ENCODE results near the gene ALG12. TPM values are rescaled to one million over a fixed set of nuclear protein-coding genes. Genes with fewer than 3 reads are reported as not detected.

ALG12 gene
- total RNA-seq, 1 donor from 2014 or later, result 20.6 TPM

GRCh38 chr22:49858827-49859226 is 59.4 kb downstream of the ALG12 start:
- H3K9me3 Mint-ChIP-seq (ENCODE audit: low read depth), result no peaks in the 10 kb centered on the region
- TF ChIP-seq, protein P1, sequence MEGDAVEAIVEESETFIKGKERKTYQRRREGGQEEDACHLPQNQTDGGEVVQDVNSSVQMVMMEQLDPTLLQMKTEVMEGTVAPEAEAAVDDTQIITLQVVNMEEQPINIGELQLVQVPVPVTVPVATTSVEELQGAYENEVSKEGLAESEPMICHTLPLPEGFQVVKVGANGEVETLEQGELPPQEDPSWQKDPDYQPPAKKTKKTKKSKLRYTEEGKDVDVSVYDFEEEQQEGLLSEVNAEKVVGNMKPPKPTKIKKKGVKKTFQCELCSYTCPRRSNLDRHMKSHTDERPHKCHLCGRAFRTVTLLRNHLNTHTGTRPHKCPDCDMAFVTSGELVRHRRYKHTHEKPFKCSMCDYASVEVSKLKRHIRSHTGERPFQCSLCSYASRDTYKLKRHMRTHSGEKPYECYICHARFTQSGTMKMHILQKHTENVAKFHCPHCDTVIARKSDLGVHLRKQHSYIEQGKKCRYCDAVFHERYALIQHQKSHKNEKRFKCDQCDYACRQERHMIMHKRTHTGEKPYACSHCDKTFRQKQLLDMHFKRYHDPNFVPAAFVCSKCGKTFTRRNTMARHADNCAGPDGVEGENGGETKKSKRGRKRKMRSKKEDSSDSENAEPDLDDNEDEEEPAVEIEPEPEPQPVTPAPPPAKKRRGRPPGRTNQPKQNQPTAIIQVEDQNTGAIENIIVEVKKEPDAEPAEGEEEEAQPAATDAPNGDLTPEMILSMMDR (IDR thresholded peaks at IDR 0.05), result no peak
- no peak overlapping the region for H3K4me3 Mint-ChIP-seq (ENCODE audit: unreplicated experiment)
- DNase-seq (ENCODE audit: low spot score), result no peak
- peaks cover 37% of the 10 kb centered on the region for H3K4me1 Mint-ChIP-seq (ENCODE audit: low read depth)
- H3K27ac Mint-ChIP-seq (ENCODE audit: unreplicated experiment), result peak overlapping the region; percentile 60
- H3K27me3 Mint-ChIP-seq (ENCODE audit: low read depth), result no peaks in the 10 kb centered on the region
- peaks cover 2% of the 10 kb centered on the region for H3K36me3 Mint-ChIP-seq (ENCODE audit: low read depth)

DNA sequence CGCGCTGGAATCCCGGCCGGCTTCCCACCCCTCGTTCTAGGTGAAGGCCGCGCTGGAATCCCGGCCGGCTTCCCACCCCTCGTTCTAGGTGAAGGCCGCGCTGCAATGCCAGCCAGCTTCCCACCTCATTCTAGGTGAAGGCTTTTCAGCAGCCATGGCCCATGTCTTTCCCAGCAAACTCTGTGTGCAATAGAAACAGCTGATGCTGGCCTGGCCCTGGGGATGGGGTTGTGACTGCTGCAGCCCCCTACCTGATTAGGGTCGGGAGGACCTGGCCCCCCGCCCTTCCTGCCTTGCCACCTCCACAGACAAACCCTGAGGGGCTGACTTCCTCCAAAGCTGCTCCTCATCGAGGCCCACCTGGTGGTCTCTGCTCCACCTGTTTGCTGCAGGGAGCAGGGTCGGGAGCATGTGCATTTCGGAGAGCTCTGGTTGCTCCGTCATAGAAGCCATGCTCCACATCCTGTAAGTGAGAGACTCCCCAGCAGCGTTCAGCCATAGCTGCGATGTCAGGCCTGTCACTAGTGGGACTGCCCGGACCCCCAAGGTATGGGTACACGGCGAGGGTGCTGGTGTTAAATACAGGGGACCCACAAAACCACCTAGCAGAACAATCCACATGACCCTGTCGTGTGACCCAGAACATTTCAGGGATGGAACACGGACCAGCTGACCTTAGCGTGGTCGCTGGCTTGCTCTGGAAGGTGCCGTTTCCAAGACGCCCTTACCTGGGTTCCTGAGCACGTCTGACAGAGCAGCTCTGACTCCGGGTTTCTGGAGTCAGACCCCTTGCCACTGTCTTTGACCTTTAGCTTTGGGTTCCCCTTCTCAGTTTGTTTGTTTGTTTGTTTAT is 61.2 kb downstream of the ALG12 start:
- Mint-ChIP-seq H3K4me3 (ENCODE audit: unreplicated experiment) (no peak overlapping the region), H3K36me3 (ENCODE audit: low read depth) (peaks cover 2% of the 10 kb centered on the region), H3K27me3 (ENCODE audit: low read depth) (no peaks in the 10 kb centered on the region), H3K9me3 (ENCODE audit: low read depth) (no peaks in the 10 kb centered on the region), H3K4me1 (ENCODE audit: low read depth) (peaks cover 34% of the 10 kb centered on the region), H3K27ac (ENCODE audit: unreplicated experiment) (no peak overlapping the region)
- no peak for DNase-seq (ENCODE audit: low spot score)
- TF ChIP-seq, protein P1 (IDR thresholded peaks at IDR 0.05), result no peak

- TF ChIP-seq, protein P1 (IDR thresholded peaks at IDR 0.05), result no peak
- Mint-ChIP-seq H3K4me1 (ENCODE audit: low read depth) (peaks cover 33% of the 10 kb centered on the region), H3K4me3 (ENCODE audit: unreplicated experiment) (no peak overlapping the region), H3K9me3 (ENCODE audit: low read depth) (no peaks in the 10 kb centered on the region), H3K27me3 (ENCODE audit: low read depth) (no peaks in the 10 kb centered on the region), H3K27ac (ENCODE audit: unreplicated experiment) (no peak overlapping the region), H3K36me3 (ENCODE audit: low read depth) (peaks cover 3% of the 10 kb centered on the region)
- no peak for DNase-seq (ENCODE audit: low spot score)
Measured at GRCh38 chr22:49856343-49856742, 61.9 kb downstream of the ALG12 start.

- peak overlapping the region; percentile 87 for H3K4me3 Mint-ChIP-seq (ENCODE audit: unreplicated experiment)
- H3K27me3 Mint-ChIP-seq (ENCODE audit: low read depth), result peaks cover 6% of the 10 kb centered on the region
- H3K9me3 Mint-ChIP-seq (ENCODE audit: low read depth), result no peaks in the 10 kb centered on the region
- TF ChIP-seq, protein P1 (IDR thresholded peaks at IDR 0.05), result no peak
- H3K27ac Mint-ChIP-seq (ENCODE audit: unreplicated experiment), result peak overlapping the region; percentile 96
- H3K36me3 Mint-ChIP-seq (ENCODE audit: low read depth), result peaks cover 3% of the 10 kb centered on the region
- DNase-seq (ENCODE audit: low spot score), result no peak
- H3K4me1 Mint-ChIP-seq (ENCODE audit: low read depth), result peaks cover 33% of the 10 kb centered on the region
Measured at GRCh38 chr22:49855251-49855911, 62.9 kb downstream of the ALG12 start.

GRCh38 chr22:49853981-49854831 is 64.0 kb downstream of the ALG12 start:
- TF ChIP-seq, protein P1 (IDR thresholded peaks at IDR 0.05), result no peak
- no peaks in the 10 kb centered on the region for H3K9me3 Mint-ChIP-seq (ENCODE audit: low read depth)
- H3K4me3 Mint-ChIP-seq (ENCODE audit: unreplicated experiment), result peak overlapping the region; percentile 87
- H3K27me3 Mint-ChIP-seq (ENCODE audit: low read depth), result peaks cover 6% of the 10 kb centered on the region
- H3K4me1 Mint-ChIP-seq (ENCODE audit: low read depth), result peaks cover 36% of the 10 kb centered on the region
- peaks cover 3% of the 10 kb centered on the region for H3K36me3 Mint-ChIP-seq (ENCODE audit: low read depth)
- no peak for DNase-seq (ENCODE audit: low spot score)
- H3K27ac Mint-ChIP-seq (ENCODE audit: unreplicated experiment), result peak overlapping the region; percentile 96
